Cardiac septum (tissue), 1 donor: ENCODE data around the gene CHCHD6. TPM values are rescaled to one million over a fixed set of nuclear protein-coding genes. Genes with fewer than 3 reads are reported as not detected.

Experiments used
- DNase-seq: peaks from one replicate; pipeline ENCODE4 v3.0.0-alpha.2; 2020; ENCODE audit warnings: low spot score
- intact Hi-C: fragments of 100-400 bp; cut with DNase I; formaldehyde crosslinking; loops from one replicate; pipeline ENCODE4 v1.14.0; 2022
- total RNA-seq: library from RNA; stranded (reverse); fragmentation: NEBNext Ultra II Directional; extraction: Animal tissue kit (Norgen Biotek cat#: 25700); gene quantifications from one replicate; pipeline ENCODE4 v1.2.1, GENCODE V29; 2021
- donor health status: DM: no; HTN: no; CAD: no.

Gene CHCHD6
- total RNA-seq, 1 donor from 2014 or later, result 12.1 TPM

- no peak for DNase-seq
Measured at GRCh38 chr3:126957776-126958637, 254.0 kb downstream of the CHCHD6 start.

GRCh38 chr3:126958638-126959085 lies 254.6 kb downstream of the CHCHD6 start:
- intact Hi-C loops, result no loop called here
- no peak for DNase-seq

More at GRCh38 chr3:126957776-126958637, 254.0 kb downstream of the CHCHD6 start:
- intact Hi-C loops, result no loop called here

- no peak for DNase-seq
- intact Hi-C loops, result no loop called here
Measured at GRCh38 chr3:126959136-126959920, 255.3 kb downstream of the CHCHD6 start.

GRCh38 chr3:126959921-126960603 lies 256.0 kb downstream of the CHCHD6 start:
- intact Hi-C loops, result no loop called here
- no peak for DNase-seq

- intact Hi-C loops, result no loop called here
Measured at GRCh38 chr3:126960604-126960995, 256.6 kb downstream of the CHCHD6 start.

GRCh38 chr3:126961191-126961790 lies 257.3 kb downstream of the CHCHD6 start:
- intact Hi-C loops, result no loop called here
- no peak for DNase-seq

More at GRCh38 chr3:126960604-126960995, 256.6 kb downstream of the CHCHD6 start:
- DNase-seq, result no peak

- intact Hi-C loops, result loop anchor here (2.0 kb wide), 1 partner anchor 21 kb away; the partner anchor contains the start of gene PLXNA1
- DNase-seq, result no peak
Measured at GRCh38 chr3:126961791-126962461, 257.9 kb downstream of the CHCHD6 start.

DNA sequence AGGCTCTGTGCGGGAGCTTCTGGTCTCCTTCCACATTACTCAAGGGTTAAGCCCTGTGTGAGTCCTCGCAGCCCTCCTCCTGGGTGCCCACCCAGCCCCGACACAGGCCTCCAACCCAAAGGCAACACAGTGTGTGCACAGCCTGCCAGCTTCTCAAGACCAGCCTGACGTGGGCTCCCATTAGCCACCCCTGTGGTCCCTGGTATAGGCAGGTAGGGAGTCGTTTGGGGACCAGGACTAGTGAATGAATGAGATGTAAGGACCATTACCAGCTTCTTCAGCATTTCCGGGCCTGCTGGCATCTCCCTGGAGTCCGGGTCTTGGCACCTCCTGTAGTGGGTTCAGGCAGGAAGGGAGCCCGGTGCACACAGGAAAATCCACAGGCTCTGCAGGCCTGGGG lies 258.7 kb downstream of the CHCHD6 start:
- no peak for DNase-seq
- intact Hi-C loops, result loop anchor here (2.0 kb wide), 1 partner anchor 20 kb away; the partner anchor contains the start of gene PLXNA1

DNA sequence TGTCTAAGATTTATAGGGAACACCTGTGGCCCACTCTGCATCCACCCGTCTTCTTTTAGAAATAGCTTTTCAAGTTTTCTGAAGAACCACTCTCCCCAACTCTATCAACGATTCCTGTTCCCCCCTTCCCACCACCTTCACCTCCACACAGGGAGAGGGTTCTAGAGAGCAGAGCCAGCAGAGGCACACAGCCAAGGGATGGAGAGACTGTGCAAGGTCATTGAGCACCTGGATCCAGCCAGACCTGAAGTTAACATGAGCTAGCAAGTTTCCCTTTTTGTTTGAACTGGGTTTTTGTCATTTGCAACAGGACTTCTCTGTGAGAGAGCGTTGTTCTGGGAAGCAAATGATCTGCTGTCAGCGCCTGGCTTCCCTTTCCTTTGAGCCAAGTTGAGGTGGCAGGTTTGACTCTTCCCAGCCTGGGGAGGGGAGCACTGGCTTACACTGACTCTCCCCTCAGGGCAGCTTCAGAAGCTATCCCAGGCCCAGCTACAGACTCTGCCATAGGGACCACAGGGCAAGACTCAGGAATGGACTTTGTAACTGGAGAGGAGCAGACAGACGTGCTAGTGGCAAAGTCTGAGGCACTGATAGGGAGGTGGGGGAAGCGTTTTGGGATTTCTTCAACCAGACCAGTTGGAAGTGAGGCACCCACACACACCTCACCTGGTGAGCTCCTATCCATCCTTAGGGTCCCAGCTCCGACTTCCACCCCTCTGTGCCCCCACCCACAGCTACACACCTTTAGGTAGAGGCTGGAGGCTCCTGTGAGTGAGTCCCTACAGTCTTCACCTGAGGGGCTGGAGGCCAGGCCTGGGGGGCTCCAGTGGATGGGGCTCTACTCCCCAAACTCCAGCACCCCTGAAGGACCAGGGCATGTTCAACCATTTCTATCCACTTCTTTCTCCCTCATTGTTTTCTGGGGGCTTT lies 259.5 kb downstream of the CHCHD6 start:
- DNase-seq, result no peak
- intact Hi-C loops, result loop anchor here (2.0 kb wide), 1 partner anchor 19 kb away; the partner anchor contains the start of gene PLXNA1

- intact Hi-C loops, result no loop called here
- DNase-seq, result no peak
Measured at GRCh38 chr3:126964261-126964660, 260.2 kb downstream of the CHCHD6 start.

GRCh38 chr3:126964950-126965349 lies 260.9 kb downstream of the CHCHD6 start:
- no peak for DNase-seq
- intact Hi-C loops, result no loop called here

GRCh38 chr3:126965526-126966080 lies 261.6 kb downstream of the CHCHD6 start:
- intact Hi-C loops, result no loop called here
- DNase-seq, result no peak

- intact Hi-C loops, result no loop called here
- no peak for DNase-seq
Measured at GRCh38 chr3:126967386-126967785, 263.3 kb downstream of the CHCHD6 start.

GRCh38 chr3:126968391-126969390 lies 264.7 kb downstream of the CHCHD6 start:
- intact Hi-C loops, result no loop called here
- no peak for DNase-seq

DNA sequence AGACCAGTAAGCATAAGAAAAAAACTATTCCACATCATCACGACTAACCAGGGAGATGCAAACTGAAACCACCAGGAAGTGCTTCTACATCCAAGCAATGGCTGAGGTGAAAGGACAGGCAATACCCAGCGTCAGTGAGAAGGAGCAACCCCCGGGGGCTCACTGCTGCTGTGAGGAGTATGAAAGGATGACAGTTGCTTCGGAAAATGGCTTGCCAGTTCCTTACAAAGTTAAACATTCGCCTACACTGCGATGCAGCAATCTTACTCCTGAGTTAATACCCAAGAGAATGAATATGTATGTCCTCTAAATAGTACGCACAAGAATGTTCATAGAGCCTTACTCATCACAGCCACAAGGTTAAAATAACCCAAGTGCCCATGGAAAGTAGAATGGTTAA lies 265.5 kb downstream of the CHCHD6 start:
- intact Hi-C loops, result no loop called here

GRCh38 chr3:126970101-126970500 lies 266.1 kb downstream of the CHCHD6 start:
- intact Hi-C loops, result loop anchor here (5.0 kb wide), 1 partner anchor 143 kb away; no protein-coding TSS in a partner anchor
- DNase-seq, result no peak

More for the DNA sequence above, 265.5 kb downstream of the CHCHD6 start:
- no peak for DNase-seq
